ENCODE measurements around the gene S100A6. TPM values are rescaled to one million over a fixed set of nuclear protein-coding genes. Genes with fewer than 3 reads are reported as not detected.
"Not testable (repeated sequence)": the region's sequence is repeated elsewhere in the genome, so short reads cannot be mapped to it uniquely, and the experiment has no call there.

The S100A6 gene
- total RNA-seq, 6 experiments from 2014 or later: 6.6 to 24.0 (median 12.0) TPM

GRCh38 chr1:153565529-153566374, 30.0 kb upstream of the S100A6 start, which contains the start of gene S100A2:
TSS of gene S100A2 (minus strand) at chr1:153565844. CDS start at chr1:153563877, 1,967 bp downstream.
- TF ChIP-seq POLR2A (IDR thresholded peaks at IDR 0.05) (no peak), CTCF (IDR thresholded peaks at IDR 0.05) (no peak)
- no peaks in the 10 kb centered on the region for H3K27me3 ChIP-seq
- intact Hi-C loops (cut with DNase I): loop anchor here (5.0 to 10.0 kb wide), 2 partner anchors 51 to 53 kb away; no protein-coding TSS in a partner anchor
- ATAC-seq (peak; percentile 7 to 27 (median 16)), DNase-seq (peak in 1 of 3 donors; percentile 43)
- no peaks in the 10 kb centered on the region for H3K36me3 ChIP-seq
- no peaks in the 10 kb centered on the region for H3K9me3 ChIP-seq
- H3K4me3 ChIP-seq: no peak within 1 kb of the TSS
- WGBS (ENCODE audit: insufficient coverage, low coverage, low lambda C conversion rate, missing lambda C conversion rate): 59% methylated on average over 6 of the region's 8 CpGs
- H3K27ac ChIP-seq: peak within 1 kb of the TSS; percentile 44 to 57 (median 51)
- H3K4me1 ChIP-seq: peaks cover 0 to 7% (median 0%) of the 10 kb centered on the region in 4 donors

- Histone ChIP-seq H3K4me1 (peaks cover 0 to 7% (median 0%) of the 10 kb centered on the region in 4 donors), H3K4me3 (no peak overlapping the region), H3K36me3 (no peaks in the 10 kb centered on the region), H3K27me3 (no peaks in the 10 kb centered on the region), H3K9me3 (no peaks in the 10 kb centered on the region), H3K27ac (no peak overlapping the region)
- ATAC-seq: no peak
- intact Hi-C loops (cut with DNase I): loop anchor here in 1 of 2 donors (10.0 kb wide), 1 partner anchor 49 kb away; no protein-coding TSS in a partner anchor
- DNase-seq: no peak
- no CpG with 5 or more reads among the region's 7 CpGs for WGBS (ENCODE audit: insufficient coverage, low coverage, low lambda C conversion rate, missing lambda C conversion rate)
- no peak for TF ChIP-seq CTCF (IDR thresholded peaks at IDR 0.05)
- TF ChIP-seq POLR2A (IDR thresholded peaks at IDR 0.05): no peak
Observed at GRCh38 chr1:153563991-153564390, 28.2 kb upstream of the S100A6 start.

GRCh38 chr1:153563483-153563901, 27.7 kb upstream of the S100A6 start:
- H3K4me1 ChIP-seq: peaks cover 0 to 3% (median 0%) of the 10 kb centered on the region in 4 donors
- H3K9me3 ChIP-seq: no peaks in the 10 kb centered on the region
- H3K4me3 ChIP-seq: no peak overlapping the region
- no peaks in the 10 kb centered on the region for H3K27me3 ChIP-seq
- H3K36me3 ChIP-seq: no peaks in the 10 kb centered on the region
- ATAC-seq (no peak), DNase-seq (no peak)
- 49% methylated on average over 3 of the region's 6 CpGs for WGBS (ENCODE audit: insufficient coverage, low coverage, low lambda C conversion rate, missing lambda C conversion rate)
- intact Hi-C loops (cut with DNase I): loop anchor here in 1 of 2 donors (10.0 kb wide), 1 partner anchor 49 kb away; no protein-coding TSS in a partner anchor
- no peak overlapping the region for H3K27ac ChIP-seq
- no peak for TF ChIP-seq POLR2A (IDR thresholded peaks at IDR 0.05)
- TF ChIP-seq CTCF (IDR thresholded peaks at IDR 0.05): no peak

GRCh38 chr1:153562021-153562420, 26.2 kb upstream of the S100A6 start:
- not testable (repeated sequence) for H3K4me3 ChIP-seq, H3K9me3 ChIP-seq, H3K27me3 ChIP-seq, H3K27ac ChIP-seq, H3K36me3 ChIP-seq, H3K4me1 ChIP-seq, DNase-seq, ATAC-seq
- intact Hi-C loops (cut with DNase I): loop anchor here in 1 of 2 donors (10.0 kb wide), 1 partner anchor 47 kb away; no protein-coding TSS in a partner anchor
- 95% methylated on average over 3 of the region's 3 CpGs for WGBS (ENCODE audit: insufficient coverage, low coverage, low lambda C conversion rate, missing lambda C conversion rate)

GRCh38 chr1:153561466-153561985, 25.7 kb upstream of the S100A6 start:
- Histone ChIP-seq H3K27ac (no peak overlapping the region), H3K36me3 (no peaks in the 10 kb centered on the region), H3K9me3 (no peaks in the 10 kb centered on the region), H3K4me1 (no peaks in the 10 kb centered on the region), H3K27me3 (no peaks in the 10 kb centered on the region), H3K4me3 (no peak overlapping the region)
- ATAC-seq (no peak), DNase-seq (no peak)
- no CpG with 5 or more reads among the region's 3 CpGs for WGBS (ENCODE audit: insufficient coverage, low coverage, low lambda C conversion rate, missing lambda C conversion rate)
- intact Hi-C loops (cut with DNase I): loop anchor here in 1 of 2 donors (10.0 kb wide), 1 partner anchor 47 kb away; no protein-coding TSS in a partner anchor
- TF ChIP-seq CTCF (IDR thresholded peaks at IDR 0.05) (no peak), POLR2A (IDR thresholded peaks at IDR 0.05) (no peak)

All from right lobe of liver (tissue), 6 donors.